IMR-90 (cell line): ENCODE data around the gene UTP14C. TPM values are rescaled to one million over a fixed set of nuclear protein-coding genes. Genes with fewer than 3 reads are reported as not detected.

ENCODE experiments used
- ATAC-seq: fragments of 200-7000 bp; cut with Tn5 transposase; 2 replicates; pipeline ENCODE4 v1.9.1; 2020; ENCODE audit warnings: low read depth, mild to moderate bottlenecking, moderate library complexity
- BruUV-seq: library from RNA; stranded (reverse); fragments of 400-500 nt; replicated peaks from 2 replicates; lab custom pipeline; 2021; lab: Mats Ljungman, UMichigan
- CTCF ChIA-PET: fragments of 300-600 bp; formaldehyde crosslinking; extraction: SDS; loops from one replicate; lab custom pipeline; 2021; ENCODE audit warnings: antibody characterized with exemption; lab: Yijun Ruan, JAX
- POLR2A ChIA-PET: fragments of 300-600 bp; sonication (Branson Sonifier 250); formaldehyde crosslinking; loops from one replicate; lab custom pipeline; 2022; ENCODE audit warnings: antibody characterized with exemption; ENCODE audit not compliant: unreplicated experiment; lab: Charles Lee
- DNase-seq: peaks from one replicate; pipeline ENCODE4 v3.0.0; 2013
- H2AFZ ChIP-seq: replicated peaks from 2 replicates; pipeline ENCODE3; 2013; ENCODE audit warnings: low read length, mild to moderate bottlenecking; ENCODE audit not compliant: poor library complexity
- H2AK5ac ChIP-seq: 2 replicates; pipeline ENCODE4 v1.6.1; 2013; ENCODE audit warnings: low read depth, low read length, inconsistent platforms
- H2AK9ac ChIP-seq: replicated peaks from 2 replicates; pipeline ENCODE3; 2013; ENCODE audit warnings: mild to moderate bottlenecking, low read depth, low read length, moderate library complexity; ENCODE audit not compliant: poor library complexity
- H2BK120ac ChIP-seq: 2 replicates; pipeline ENCODE4 v1.6.1; 2013; ENCODE audit warnings: low read depth, low read length, inconsistent platforms
- H2BK15ac ChIP-seq: 3 replicates; pipeline ENCODE4 v1.6.1; 2013; ENCODE audit warnings: low read depth, low read length, inconsistent platforms
- H2BK20ac ChIP-seq: 2 replicates; pipeline ENCODE4 v1.6.1; 2013; ENCODE audit warnings: low read depth, mild to moderate bottlenecking, inconsistent platforms, low read length, moderate library complexity
- H2BK5ac ChIP-seq: 2 replicates; pipeline ENCODE4 v1.6.1; 2013; ENCODE audit warnings: mild to moderate bottlenecking, low read depth, low read length, inconsistent platforms; ENCODE audit not compliant: poor library complexity, severe bottlenecking
- H3K14ac ChIP-seq: replicated peaks from 2 replicates; pipeline ENCODE4 v1.6.1; 2013; ENCODE audit warnings: low read depth, low read length, inconsistent platforms
- H3K18ac ChIP-seq: 2 replicates; pipeline ENCODE4 v1.6.1; 2013; ENCODE audit warnings: low read depth, low read length, control low read depth
- H3K23ac ChIP-seq: 2 replicates; pipeline ENCODE4 v1.6.1; 2013; ENCODE audit warnings: low read depth, low read length, inconsistent platforms
- H3K27ac ChIP-seq: 2 replicates; pipeline ENCODE4 v1.5.1; 2013; ENCODE audit warnings: mild to moderate bottlenecking, control low read depth, low read length; ENCODE audit not compliant: insufficient read depth
- H3K27me3 ChIP-seq: 2 replicates; pipeline ENCODE4 v1.6.1; 2013; ENCODE audit warnings: low read length; ENCODE audit not compliant: control insufficient read depth, insufficient read depth
- H3K36me3 ChIP-seq: 2 replicates; pipeline ENCODE4 v1.6.1; 2013; ENCODE audit warnings: low read length, mixed read lengths; ENCODE audit not compliant: control insufficient read depth, insufficient read depth
- H3K4ac ChIP-seq: 2 replicates; pipeline ENCODE4 v1.6.1; 2013; ENCODE audit warnings: low read depth, low read length, inconsistent platforms
- H3K4me1 ChIP-seq: 2 replicates; pipeline ENCODE4 v1.6.1; 2013; ENCODE audit warnings: low read length, mixed read lengths; ENCODE audit not compliant: control insufficient read depth, insufficient read depth
- H3K4me2 ChIP-seq: 2 replicates; pipeline ENCODE4 v1.6.1; 2013; ENCODE audit warnings: low read depth, mild to moderate bottlenecking, control low read depth, low read length, moderate library complexity
- H3K4me3 ChIP-seq: 2 replicates; pipeline ENCODE4 v1.5.1; 2013; ENCODE audit warnings: low read depth, mild to moderate bottlenecking, control low read depth, low read length, moderate library complexity; ENCODE audit not compliant: insufficient read depth
- H3K56ac ChIP-seq: 2 replicates; pipeline ENCODE4 v1.6.1; 2013; ENCODE audit warnings: low read length, inconsistent platforms; ENCODE audit not compliant: insufficient read depth; ENCODE audit errors: extremely low read depth
- H3K79me1 ChIP-seq, 2 experiments: 2 replicates each; pipeline ENCODE4 v1.6.1; 2013; ENCODE audit warnings: low read length in 2 of 2, inconsistent platforms in 1 of 2, low read depth in 1 of 2
- H3K9ac ChIP-seq: 2 replicates; pipeline ENCODE4 v1.6.1; 2013; ENCODE audit warnings: low read depth, low read length, control low read depth
- H3K9me1 ChIP-seq: 2 replicates; pipeline ENCODE4 v1.6.1; 2013; ENCODE audit warnings: low read length, inconsistent platforms; ENCODE audit not compliant: insufficient read depth
- H3K9me3 ChIP-seq: 2 replicates; pipeline ENCODE4 v1.6.1; 2013; ENCODE audit warnings: low read length; ENCODE audit not compliant: control insufficient read depth, insufficient read depth
- H4K20me1 ChIP-seq: 2 replicates; pipeline ENCODE4 v1.6.1; 2013; ENCODE audit warnings: low read length, inconsistent platforms; ENCODE audit not compliant: insufficient read depth
- H4K5ac ChIP-seq: 2 replicates; pipeline ENCODE4 v1.6.1; 2013; ENCODE audit warnings: mild to moderate bottlenecking, low read depth, low read length, control low read depth
- H4K8ac ChIP-seq, 2 experiments: 2 replicates each; pipeline ENCODE4 v1.6.1; 2013; ENCODE audit warnings: low read depth in 2 of 2, low read length in 2 of 2, control low read depth in 1 of 2, inconsistent platforms in 1 of 2
- H4K91ac ChIP-seq: 2 replicates; pipeline ENCODE4 v1.6.1; 2013; ENCODE audit warnings: low read depth, low read length, inconsistent platforms; ENCODE audit not compliant: insufficient read depth
- BHLHE40 ChIP-seq: fragments of 150-350 bp; IDR thresholded peaks from 2 replicates; pipeline ENCODE4 v1.6.1; 2016; ENCODE audit warnings: mild to moderate bottlenecking, low read depth, low read length
- CEBPB ChIP-seq: IDR thresholded peaks from 2 replicates; pipeline ENCODE4 v1.6.1; 2012; ENCODE audit warnings: low read depth, low read length, improper control_type of control experiment
- CHD1 ChIP-seq: IDR thresholded peaks from 2 replicates; pipeline ENCODE4 v1.6.1; 2012; ENCODE audit warnings: low read depth, low read length, improper control_type of control experiment
- FOS ChIP-seq: fragments of 150-350 bp; IDR thresholded peaks from 2 replicates; pipeline ENCODE4 v1.6.1; 2016; ENCODE audit warnings: low read depth, low read length
- MAFK ChIP-seq: IDR thresholded peaks from 2 replicates; pipeline ENCODE4 v1.6.1; 2012; ENCODE audit warnings: low read depth, low read length, improper control_type of control experiment
- MAZ ChIP-seq: IDR thresholded peaks from 2 replicates; pipeline ENCODE4 v1.6.1; 2012; ENCODE audit warnings: low read depth, mild to moderate bottlenecking, low read length, improper control_type of control experiment, moderate library complexity, borderline replicate concordance
- MXI1 ChIP-seq: IDR thresholded peaks from 2 replicates; pipeline ENCODE4 v1.6.1; 2012; ENCODE audit warnings: low read depth, mild to moderate bottlenecking, low read length, moderate library complexity, borderline replicate concordance
- NFE2L2 ChIP-seq: fragments of 150-350 bp; IDR thresholded peaks from 2 replicates; pipeline ENCODE4 v1.6.1; 2016; ENCODE audit warnings: low read depth, mild to moderate bottlenecking, low read length
- POLR2A ChIP-seq: IDR thresholded peaks from 2 replicates; pipeline ENCODE4 v1.6.1; 2012; ENCODE audit warnings: mild to moderate bottlenecking, low read depth, low read length
- RAD21 ChIP-seq: IDR thresholded peaks from 2 replicates; pipeline ENCODE4 v1.6.1; 2012; ENCODE audit warnings: low read length, improper control_type of control experiment
- RCOR1 ChIP-seq: IDR thresholded peaks from 2 replicates; pipeline ENCODE4 v1.6.1; 2012; ENCODE audit warnings: mild to moderate bottlenecking, low read length, improper control_type of control experiment; ENCODE audit not compliant: insufficient replicate concordance
- RFX5 ChIP-seq: IDR thresholded peaks from 2 replicates; pipeline ENCODE4 v1.8.0; 2012; ENCODE audit warnings: low read depth, mild to moderate bottlenecking, low read length, moderate library complexity
- SMC3 ChIP-seq: fragments of 150-350 bp; IDR thresholded peaks from 2 replicates; pipeline ENCODE4 v1.6.1; 2016; ENCODE audit warnings: low read depth, mild to moderate bottlenecking, antibody characterized with exemption, low read length, moderate library complexity
- WGBS, 2 experiments: methylation state at CpG; one replicate each; pipeline versions ENCODE4 v1.1.5 to v1.1.7; 2013; ENCODE audit warnings: missing lambda C conversion rate in 2 of 2; ENCODE audit not compliant: insufficient read length in 1 of 2; ENCODE audit errors: extremely low coverage in 2 of 2; 5-methylcytosine and 5-hydroxymethylcytosine counted together
- dilution Hi-C: fragments of 300-500 bp; cut with HindIII; formaldehyde crosslinking; loops from one replicate; pipeline ENCODE4 v1.14.3; 2018; ENCODE audit warnings: low sequenced_read_pairs; ENCODE audit not compliant: unreplicated experiment
- in situ Hi-C: fragments of 300-500 bp; cut with MboI; formaldehyde crosslinking; loops from 3 replicates; pipeline ENCODE4 v1.14.3; 2019; ENCODE audit warnings: low sequenced_read_pairs, inconsistent platforms, mixed read lengths
- intact Hi-C: fragments of 100-400 bp; cut with micrococcal nuclease; formaldehyde crosslinking; loops from 2 replicates; pipeline ENCODE4 v1.10.0; 2022
- polyA plus RNA-seq, 3 experiments: library from polyadenylated mRNA; depleted of rRNA; stranded (reverse); fragments of >200 nt; gene quantifications; 2 replicates each; pipeline ENCODE4 v1.2.3, GENCODE V29; 2012; ENCODE audit warnings: low replicate concordance in 1 of 3
- total RNA-seq: library from RNA; depleted of rRNA; stranded (reverse); fragments of >200 nt; gene quantifications from 2 replicates; pipeline ENCODE4 v1.2.3, GENCODE V29; 2012
- TF ChIP-seq, protein P1 (sequence below): fragments of 150-350 bp; IDR thresholded peaks from 2 replicates; pipeline ENCODE4 v1.6.1; 2017; ENCODE audit warnings: mild to moderate bottlenecking, antibody characterized with exemption, low read length, low read depth
- TF ChIP-seq, protein P2 (sequence below): fragments of 150-350 bp; IDR thresholded peaks from 2 replicates; pipeline ENCODE4 v1.6.1; 2016; ENCODE audit warnings: low read depth, mild to moderate bottlenecking, low read length, moderate library complexity, borderline replicate concordance
- TF ChIP-seq, protein P3 (sequence below): conservative IDR thresholded peaks from 2 replicates; pipeline ENCODE4 v1.5.1; 2012; ENCODE audit warnings: mild to moderate bottlenecking, low read depth, low read length, improper control_type of control experiment

Gene UTP14C
- total and polyA plus RNA-seq, 2 of the 4 experiments (the other 2 are of a cell fraction), result 8.2 to 12.5 TPM

DNA sequence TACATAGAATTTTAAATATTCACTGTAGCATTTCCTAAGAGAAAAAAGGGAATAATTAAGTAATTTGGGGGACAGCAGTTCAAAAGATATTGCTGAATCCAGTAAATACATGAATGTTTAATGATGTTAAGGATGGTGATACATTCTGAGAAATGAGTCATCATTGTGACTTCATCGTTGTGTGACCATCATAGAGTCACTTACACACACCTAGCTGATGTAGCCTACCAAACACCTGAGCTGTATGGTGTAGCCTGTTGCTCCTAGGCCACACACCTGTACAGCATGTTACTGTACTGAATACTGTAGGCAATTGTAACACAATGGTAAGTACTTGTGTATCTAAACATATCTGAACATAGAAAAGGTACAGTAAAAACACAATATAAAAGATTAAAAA is 48.1 kb upstream of the UTP14C start:
- Histone ChIP-seq H4K5ac (no peak overlapping the region), H3K56ac (no peak overlapping the region), H2AK5ac (no peak overlapping the region), H4K20me1 (no peaks in the 10 kb centered on the region), H3K14ac (no peak overlapping the region), H3K79me1 (no peaks in the 10 kb centered on the region), H3K9ac (no peak overlapping the region), H3K9me3 (no peaks in the 10 kb centered on the region), H3K18ac (no peak overlapping the region), H2BK120ac (no peak overlapping the region), H3K4ac (no peak overlapping the region), H3K27me3 (peaks cover 3% of the 10 kb centered on the region; the same call in 1 of the 2 replicates), H3K36me3 (no peaks in the 10 kb centered on the region), H2AFZ (no peak overlapping the region), H3K4me2 (no peak overlapping the region), H3K9me1 (no peaks in the 10 kb centered on the region), H3K4me1 (peaks cover 2% of the 10 kb centered on the region; the same call in 1 of the 2 replicates), H3K27ac (no peak overlapping the region), H2BK15ac (no peak overlapping the region), H4K8ac (no peak overlapping the region), H3K23ac (no peak overlapping the region), H2BK20ac (no peak overlapping the region), H2BK5ac (no peak overlapping the region), H2AK9ac (no peak overlapping the region), H4K91ac (no peak overlapping the region), H3K4me3 (no peak overlapping the region)
- ChIA-PET POLR2A (no interaction called here), CTCF (no interaction called here)
- intact Hi-C loops (no loop called here), in situ Hi-C loops (no loop called here), dilution Hi-C loops (no loop called here)
- TF ChIP-seq CEBPB (no peak), FOS (no peak), MAZ (no peak), MAFK (no peak), MXI1 (no peak), BHLHE40 (no peak), CHD1 (no peak), POLR2A (no peak), SMC3 (no peak), NFE2L2 (no peak), RFX5 (no peak), RCOR1 (no peak), RAD21 (no peak)
- TF ChIP-seq, protein P1, sequence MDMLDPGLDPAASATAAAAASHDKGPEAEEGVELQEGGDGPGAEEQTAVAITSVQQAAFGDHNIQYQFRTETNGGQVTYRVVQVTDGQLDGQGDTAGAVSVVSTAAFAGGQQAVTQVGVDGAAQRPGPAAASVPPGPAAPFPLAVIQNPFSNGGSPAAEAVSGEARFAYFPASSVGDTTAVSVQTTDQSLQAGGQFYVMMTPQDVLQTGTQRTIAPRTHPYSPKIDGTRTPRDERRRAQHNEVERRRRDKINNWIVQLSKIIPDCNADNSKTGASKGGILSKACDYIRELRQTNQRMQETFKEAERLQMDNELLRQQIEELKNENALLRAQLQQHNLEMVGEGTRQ, result no peak
- TF ChIP-seq, protein P2, sequence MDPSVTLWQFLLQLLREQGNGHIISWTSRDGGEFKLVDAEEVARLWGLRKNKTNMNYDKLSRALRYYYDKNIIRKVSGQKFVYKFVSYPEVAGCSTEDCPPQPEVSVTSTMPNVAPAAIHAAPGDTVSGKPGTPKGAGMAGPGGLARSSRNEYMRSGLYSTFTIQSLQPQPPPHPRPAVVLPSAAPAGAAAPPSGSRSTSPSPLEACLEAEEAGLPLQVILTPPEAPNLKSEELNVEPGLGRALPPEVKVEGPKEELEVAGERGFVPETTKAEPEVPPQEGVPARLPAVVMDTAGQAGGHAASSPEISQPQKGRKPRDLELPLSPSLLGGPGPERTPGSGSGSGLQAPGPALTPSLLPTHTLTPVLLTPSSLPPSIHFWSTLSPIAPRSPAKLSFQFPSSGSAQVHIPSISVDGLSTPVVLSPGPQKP, result no peak
- TF ChIP-seq, protein P3, sequence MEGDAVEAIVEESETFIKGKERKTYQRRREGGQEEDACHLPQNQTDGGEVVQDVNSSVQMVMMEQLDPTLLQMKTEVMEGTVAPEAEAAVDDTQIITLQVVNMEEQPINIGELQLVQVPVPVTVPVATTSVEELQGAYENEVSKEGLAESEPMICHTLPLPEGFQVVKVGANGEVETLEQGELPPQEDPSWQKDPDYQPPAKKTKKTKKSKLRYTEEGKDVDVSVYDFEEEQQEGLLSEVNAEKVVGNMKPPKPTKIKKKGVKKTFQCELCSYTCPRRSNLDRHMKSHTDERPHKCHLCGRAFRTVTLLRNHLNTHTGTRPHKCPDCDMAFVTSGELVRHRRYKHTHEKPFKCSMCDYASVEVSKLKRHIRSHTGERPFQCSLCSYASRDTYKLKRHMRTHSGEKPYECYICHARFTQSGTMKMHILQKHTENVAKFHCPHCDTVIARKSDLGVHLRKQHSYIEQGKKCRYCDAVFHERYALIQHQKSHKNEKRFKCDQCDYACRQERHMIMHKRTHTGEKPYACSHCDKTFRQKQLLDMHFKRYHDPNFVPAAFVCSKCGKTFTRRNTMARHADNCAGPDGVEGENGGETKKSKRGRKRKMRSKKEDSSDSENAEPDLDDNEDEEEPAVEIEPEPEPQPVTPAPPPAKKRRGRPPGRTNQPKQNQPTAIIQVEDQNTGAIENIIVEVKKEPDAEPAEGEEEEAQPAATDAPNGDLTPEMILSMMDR, result no peak
- BruUV-seq, result no TSS peak
- DNase-seq (no peak), ATAC-seq (no peak)
- no CpG with 5 or more reads among the region's 1 CpG for WGBS, 2 experiments
